RWPE1 (cell line): ENCODE measurements around the gene ZNF454.

Experiments
- CTCF ChIA-PET: fragments of 350-600 bp; sonication (Branson Sonifier 250); formaldehyde crosslinking; extraction: SDS; loops from one replicate; lab custom pipeline; 2021; lab: Yijun Ruan, JAX
- POLR2A ChIA-PET: fragments of 400-600 bp; formaldehyde crosslinking; extraction: SDS; loops from one replicate; lab custom pipeline; 2020; ENCODE audit warnings: antibody characterized with exemption; ENCODE audit not compliant: low non-redundant PET; lab: Yijun Ruan, JAX
- DNase-seq: peaks from one replicate; pipeline ENCODE4 v3.0.0; 2012; ENCODE audit warnings: low spot score
- H3K27ac ChIP-seq: fragments of 450-650 bp; 2 replicates; pipeline ENCODE4 v1.5.1; 2017
- CTCF ChIP-seq: fragments of 450-650 bp; conservative IDR thresholded peaks from 2 replicates; pipeline ENCODE4 v1.5.1; 2017; ENCODE audit warnings: low read depth, mild to moderate bottlenecking

The ZNF454 gene

GRCh38 chr5:178940569-178941360 lies at the start of gene ZNF454:
ZNF454 (plus strand) TSS chr5:178941198; CDS start chr5:178942792, 1,594 bp downstream.
- ChIA-PET POLR2A (no interaction called here), CTCF (no interaction called here)
- no peak within 1 kb of the TSS for H3K27ac ChIP-seq
- TF ChIP-seq CTCF = no peak
- no peak for DNase-seq

- peak; percentile 62 for DNase-seq
- no peak for TF ChIP-seq CTCF
- CTCF ChIA-PET = interaction anchor here (0.6 to 0.8 kb wide), 3 partner anchors 8 to 165 kb away, joined by 3 to 5 read pairs (median 4); no protein-coding TSS in a partner anchor
These were observed 45.1 kb upstream of the ZNF454 start, which contains the start of gene ZFP2 for GRCh38 chr5:178895615-178896571. ZFP2 (plus strand) TSS chr5:178895913; CDS start chr5:178931314, 35,401 bp downstream.

GRCh38 chr5:178899289-178899688 lies 41.7 kb upstream of the ZNF454 start:
- ChIA-PET POLR2A (no interaction called here), CTCF (interaction anchor here (0.6 kb wide), 2 partner anchors 8 to 157 kb away, joined by 3 read pairs; no protein-coding TSS in a partner anchor)
- no peak overlapping the region for H3K27ac ChIP-seq
- no peak for TF ChIP-seq CTCF
- no peak for DNase-seq

More at GRCh38 chr5:178895615-178896571, 45.1 kb upstream of the ZNF454 start, which contains the start of gene ZFP2:
- POLR2A ChIA-PET = interaction anchor here (0.7 kb wide), 1 partner anchor 308 kb away, joined by 3 read pairs; no protein-coding TSS in a partner anchor
- peak within 1 kb of the TSS; percentile 61 for H3K27ac ChIP-seq

- TF ChIP-seq CTCF = no peak
- no peak overlapping the region for H3K27ac ChIP-seq
- ChIA-PET CTCF (no interaction called here), POLR2A (no interaction called here)
- DNase-seq = no peak
These were observed 38.1 kb upstream of the ZNF454 start for GRCh38 chr5:178902849-178903248.

GRCh38 chr5:178931846-178932760 lies 8.9 kb upstream of the ZNF454 start:
- DNase-seq = no peak
- no peak overlapping the region for H3K27ac ChIP-seq
- no peak for TF ChIP-seq CTCF
- POLR2A ChIA-PET = no interaction called here
- CTCF ChIA-PET = no interaction called here
